Suprapubic skin (tissue), 3 donors: Measurements from ENCODE around the gene PARD3B.

Experiments used
- CTCF ChIP-seq, 2 donors: fragments of 200-600 bp in 1 of 2; fragments of 450-650 bp in 1 of 2; sonication (generic) in 1 of 2; IDR thresholded peaks; one replicate each; pipeline ENCODE4 v1.5.1; 2016 to 2019; ENCODE audit warnings: antibody characterized with exemption in 2 of 2, mild to moderate bottlenecking in 1 of 2, moderate library complexity in 1 of 2
- POLR2A ChIP-seq, 2 donors: fragments of 450-650 bp; IDR thresholded peaks; one replicate each; pipeline ENCODE4 v1.6.1; 2017; ENCODE audit warnings: antibody characterized with exemption in 2 of 2, mild to moderate bottlenecking in 2 of 2, moderate library complexity in 2 of 2

GRCh38 chr2:205141381-205141780 is 596.1 kb downstream of the PARD3B start:
- TF ChIP-seq CTCF (IDR thresholded peaks at IDR 0.05) (no peak), POLR2A (IDR thresholded peaks at IDR 0.05) (no peak)
